Measurements from ENCODE around the gene C11orf68.
A peak's percentile ranks its signal among the peaks of the same experiment; 100 is the strongest.

C11orf68 gene

DNA sequence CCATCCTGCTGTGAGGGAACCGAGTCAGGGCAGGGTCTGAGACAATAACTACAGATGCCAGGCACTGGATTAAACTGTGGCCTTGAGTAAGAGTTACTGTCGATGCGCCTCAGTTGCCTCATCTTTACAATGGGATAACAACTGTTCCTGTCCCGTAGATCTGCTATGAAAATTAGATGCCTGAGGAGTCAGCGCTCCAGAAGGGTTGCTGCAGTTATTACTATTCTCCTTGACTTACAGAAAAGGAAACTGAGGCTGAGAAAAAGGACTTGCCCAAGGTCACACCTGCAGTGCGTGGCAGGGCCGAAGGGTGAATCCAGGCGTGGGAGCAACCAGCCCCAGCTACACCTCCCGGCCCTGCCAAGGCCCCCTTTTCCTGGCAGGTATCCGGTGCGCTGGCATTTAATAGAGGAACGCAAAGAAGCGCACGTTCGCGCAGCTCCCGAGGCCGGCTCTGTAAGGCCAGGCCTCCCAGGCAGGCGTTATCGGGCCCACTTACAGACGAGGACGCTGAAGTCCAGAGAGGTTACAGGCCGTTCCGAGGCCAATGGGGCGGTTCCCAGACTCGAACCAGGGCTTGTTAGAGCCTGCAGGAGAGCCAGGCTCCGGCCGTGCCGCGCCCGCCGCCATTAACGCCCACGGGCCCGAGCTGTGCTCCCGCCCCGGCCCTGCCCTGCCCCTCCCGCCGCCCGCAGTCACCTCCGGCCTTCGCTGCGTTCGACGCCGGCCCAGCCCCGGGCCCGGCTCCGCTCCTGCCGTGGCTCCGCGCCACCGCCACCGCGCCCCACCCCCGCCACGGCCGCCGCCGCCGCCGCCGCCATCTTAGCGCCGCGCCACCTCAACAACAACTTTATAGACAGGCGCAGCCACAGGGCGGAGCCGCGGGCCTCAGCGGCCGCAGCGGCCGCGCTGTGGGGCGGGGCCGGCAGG lies at the start of gene C11orf68:
Gene C11orf68 (minus strand): TSS at position 852 of the 930 bp plus-strand sequence. CDS start 31 bp downstream, at position 821.
- no peaks in the 10 kb centered on the region for H3K27me3 Mint-ChIP-seq (ENCODE audit: low read depth)
- peak within 1 kb of the TSS; percentile 87 for H3K27ac Mint-ChIP-seq
- no peaks in the 10 kb centered on the region for H3K9me3 Mint-ChIP-seq
- DNase-seq (ENCODE audit: low spot score), result no peak
- H3K4me1 Mint-ChIP-seq (ENCODE audit: low read depth), result peaks cover 14% of the 10 kb centered on the region
- H3K36me3 Mint-ChIP-seq (ENCODE audit: low read depth), result peaks cover 26% of the 10 kb centered on the region
- peak within 1 kb of the TSS; percentile 91 for H3K4me3 Mint-ChIP-seq

- peaks cover 55% of the 10 kb centered on the region for H3K36me3 Mint-ChIP-seq (ENCODE audit: low read depth)
- H3K9me3 Mint-ChIP-seq, result no peaks in the 10 kb centered on the region
- no peak overlapping the region for H3K27ac Mint-ChIP-seq
These were observed 48.6 kb upstream of the C11orf68 start for GRCh38 chr11:65967329-65967934.

GRCh38 chr11:65965986-65966762 lies 47.3 kb upstream of the C11orf68 start:
- no peaks in the 10 kb centered on the region for H3K27me3 Mint-ChIP-seq (ENCODE audit: low read depth)
- peaks cover 18% of the 10 kb centered on the region for H3K4me1 Mint-ChIP-seq (ENCODE audit: low read depth)
- H3K4me3 Mint-ChIP-seq, result no peak overlapping the region
- peaks cover 56% of the 10 kb centered on the region for H3K36me3 Mint-ChIP-seq (ENCODE audit: low read depth)
- H3K9me3 Mint-ChIP-seq, result no peaks in the 10 kb centered on the region
- no peak for DNase-seq (ENCODE audit: low spot score)
- no peak overlapping the region for H3K27ac Mint-ChIP-seq

More at GRCh38 chr11:65967329-65967934, 48.6 kb upstream of the C11orf68 start:
- H3K4me3 Mint-ChIP-seq, result no peak overlapping the region
- H3K4me1 Mint-ChIP-seq (ENCODE audit: low read depth), result peaks cover 14% of the 10 kb centered on the region
- no peak for DNase-seq (ENCODE audit: low spot score)
- H3K27me3 Mint-ChIP-seq (ENCODE audit: low read depth), result no peaks in the 10 kb centered on the region

DNA sequence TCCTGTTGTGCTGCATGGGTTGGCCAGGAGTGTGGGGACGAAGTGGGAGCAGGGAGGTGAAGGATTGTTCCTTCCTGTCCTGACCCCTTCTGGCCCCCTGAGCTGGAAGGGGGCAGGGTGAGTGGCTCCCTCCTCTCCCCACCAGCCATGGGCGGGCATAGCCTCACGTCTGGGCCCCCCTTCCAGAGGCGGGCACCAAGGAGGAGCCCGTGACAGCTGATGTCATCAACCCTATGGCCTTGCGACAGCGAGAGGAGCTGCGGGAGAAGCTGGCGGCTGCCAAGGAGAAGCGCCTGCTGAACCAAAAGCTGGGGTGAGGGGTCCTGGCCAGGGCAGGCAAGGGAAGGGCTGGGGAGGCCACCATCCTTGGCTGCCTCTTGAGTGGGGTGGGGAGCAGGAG lies 46.0 kb upstream of the C11orf68 start:
- H3K4me1 Mint-ChIP-seq (ENCODE audit: low read depth), result peaks cover 25% of the 10 kb centered on the region
- no peaks in the 10 kb centered on the region for H3K27me3 Mint-ChIP-seq (ENCODE audit: low read depth)
- no peaks in the 10 kb centered on the region for H3K9me3 Mint-ChIP-seq
- no peak overlapping the region for H3K27ac Mint-ChIP-seq
- peaks cover 49% of the 10 kb centered on the region for H3K36me3 Mint-ChIP-seq (ENCODE audit: low read depth)
- no peak for DNase-seq (ENCODE audit: low spot score)
- no peak overlapping the region for H3K4me3 Mint-ChIP-seq

DNA sequence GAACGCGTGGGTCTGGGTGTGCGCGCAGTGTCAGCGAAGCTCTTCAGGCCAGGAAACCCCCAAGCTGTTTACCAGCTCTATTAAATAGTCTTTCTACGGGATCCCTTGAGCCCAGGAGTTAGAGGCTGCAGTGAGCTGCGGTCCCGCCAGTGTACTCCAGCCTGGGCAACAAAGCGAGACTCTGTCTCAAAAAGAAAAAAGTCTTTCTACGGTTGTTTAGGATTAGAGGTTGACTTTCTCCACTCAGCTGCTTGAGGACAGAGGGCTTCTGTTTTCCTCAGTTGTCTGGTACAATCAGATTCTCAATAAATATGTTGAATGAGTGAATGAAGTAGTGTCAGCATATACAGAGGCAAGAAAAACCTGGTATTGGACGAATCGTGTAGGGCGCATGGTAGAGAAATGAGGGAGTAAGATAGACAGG lies 43.3 kb upstream of the C11orf68 start:
- DNase-seq (ENCODE audit: low spot score), result no peak
- Mint-ChIP-seq H3K27ac (peak overlapping the region; percentile 69), H3K36me3 (ENCODE audit: low read depth) (peaks cover 38% of the 10 kb centered on the region), H3K4me1 (ENCODE audit: low read depth) (peaks cover 36% of the 10 kb centered on the region), H3K27me3 (ENCODE audit: low read depth) (no peaks in the 10 kb centered on the region), H3K9me3 (no peaks in the 10 kb centered on the region), H3K4me3 (peak overlapping the region; percentile 82)

GRCh38 chr11:65961267-65962140 lies 42.6 kb upstream of the C11orf68 start, which contains the start of gene SART1:
Gene SART1 (plus strand): TSS chr11:65961734. CDS start chr11:65961781, 47 bp downstream.
- DNase-seq (ENCODE audit: low spot score), result peak; percentile 97
- Mint-ChIP-seq H3K4me1 (ENCODE audit: low read depth) (peaks cover 42% of the 10 kb centered on the region), H3K27ac (peak within 1 kb of the TSS; percentile 97), H3K4me3 (peak within 1 kb of the TSS; percentile 82), H3K27me3 (ENCODE audit: low read depth) (no peaks in the 10 kb centered on the region), H3K9me3 (no peaks in the 10 kb centered on the region), H3K36me3 (ENCODE audit: low read depth) (peaks cover 32% of the 10 kb centered on the region)

DNA sequence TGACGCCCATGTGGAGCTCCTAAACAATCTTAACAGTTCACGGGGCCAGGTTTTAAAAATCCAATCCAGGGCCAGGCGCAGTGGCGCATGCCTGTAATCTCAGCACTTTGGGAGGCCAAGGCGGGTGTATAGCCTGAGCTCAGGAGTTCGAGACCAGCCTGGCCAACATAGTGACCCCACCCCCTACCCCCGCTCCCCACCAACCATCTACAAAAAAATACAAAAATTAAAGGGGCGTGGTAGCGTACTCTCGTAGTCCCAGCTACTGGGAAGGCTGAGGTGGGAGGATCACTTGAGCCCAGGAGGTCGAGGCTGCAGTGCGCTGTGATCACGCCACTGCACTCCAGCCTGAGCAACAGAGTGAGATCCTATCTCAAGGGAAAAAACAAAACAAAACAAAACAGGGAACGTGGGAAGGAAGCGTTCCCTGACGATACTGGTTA lies 42.0 kb upstream of the C11orf68 start:
- Mint-ChIP-seq H3K4me3 (peak overlapping the region; percentile 82), H3K27ac (peak overlapping the region; percentile 97), H3K9me3 (no peaks in the 10 kb centered on the region), H3K27me3 (ENCODE audit: low read depth) (no peaks in the 10 kb centered on the region), H3K4me1 (ENCODE audit: low read depth) (peaks cover 44% of the 10 kb centered on the region), H3K36me3 (ENCODE audit: low read depth) (peaks cover 29% of the 10 kb centered on the region)
- no peak for DNase-seq (ENCODE audit: low spot score)

- Mint-ChIP-seq H3K27ac (peak overlapping the region; percentile 88), H3K9me3 (no peaks in the 10 kb centered on the region), H3K4me3 (no peak overlapping the region), H3K4me1 (ENCODE audit: low read depth) (peaks cover 42% of the 10 kb centered on the region), H3K36me3 (ENCODE audit: low read depth) (peaks cover 14% of the 10 kb centered on the region), H3K27me3 (ENCODE audit: low read depth) (no peaks in the 10 kb centered on the region)
- no peak for DNase-seq (ENCODE audit: low spot score)
These were observed 40.0 kb upstream of the C11orf68 start for GRCh38 chr11:65958774-65959420.

GRCh38 chr11:65958291-65958690 lies 39.4 kb upstream of the C11orf68 start:
- peak overlapping the region; percentile 88 for H3K27ac Mint-ChIP-seq
- H3K4me3 Mint-ChIP-seq, result no peak overlapping the region
- peaks cover 39% of the 10 kb centered on the region for H3K4me1 Mint-ChIP-seq (ENCODE audit: low read depth)
- peaks cover 14% of the 10 kb centered on the region for H3K36me3 Mint-ChIP-seq (ENCODE audit: low read depth)
- H3K9me3 Mint-ChIP-seq, result no peaks in the 10 kb centered on the region
- DNase-seq (ENCODE audit: low spot score), result no peak
- no peaks in the 10 kb centered on the region for H3K27me3 Mint-ChIP-seq (ENCODE audit: low read depth)

DNA sequence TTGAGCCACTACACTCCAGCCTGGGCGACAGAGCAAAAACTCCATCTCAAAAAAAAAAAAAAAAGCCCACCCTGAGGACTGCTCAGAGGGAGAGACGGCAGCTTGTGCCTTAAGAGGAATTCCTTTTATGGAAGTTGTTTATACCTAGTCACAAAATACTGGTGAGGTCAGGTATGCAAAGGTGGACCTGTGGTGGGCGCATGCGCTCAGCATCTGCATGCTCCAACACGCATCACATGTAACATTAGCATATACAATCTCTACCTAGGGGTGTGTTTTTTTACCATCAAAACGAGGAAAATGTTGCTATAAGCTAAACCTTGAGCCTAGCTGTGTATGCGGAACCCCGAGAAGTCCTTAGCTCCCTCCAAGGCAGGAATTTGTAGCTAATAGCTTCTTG lies 35.9 kb upstream of the C11orf68 start:
- Mint-ChIP-seq H3K36me3 (ENCODE audit: low read depth) (no peaks in the 10 kb centered on the region), H3K4me1 (ENCODE audit: low read depth) (peaks cover 19% of the 10 kb centered on the region), H3K4me3 (no peak overlapping the region), H3K27ac (no peak overlapping the region), H3K9me3 (no peaks in the 10 kb centered on the region), H3K27me3 (ENCODE audit: low read depth) (peaks cover 5% of the 10 kb centered on the region)
- DNase-seq (ENCODE audit: low spot score), result no peak

- DNase-seq (ENCODE audit: low spot score), result no peak
- Mint-ChIP-seq H3K4me3 (no peak overlapping the region), H3K27ac (no peak overlapping the region), H3K36me3 (ENCODE audit: low read depth) (no peaks in the 10 kb centered on the region), H3K4me1 (ENCODE audit: low read depth) (peaks cover 17% of the 10 kb centered on the region), H3K9me3 (no peaks in the 10 kb centered on the region), H3K27me3 (ENCODE audit: low read depth) (peaks cover 5% of the 10 kb centered on the region)
These were observed 34.6 kb upstream of the C11orf68 start for GRCh38 chr11:65953471-65953870.

GRCh38 chr11:65952052-65952521 lies 33.2 kb upstream of the C11orf68 start:
- H3K4me1 Mint-ChIP-seq (ENCODE audit: low read depth), result peaks cover 7% of the 10 kb centered on the region
- DNase-seq (ENCODE audit: low spot score), result no peak
- no peak overlapping the region for H3K4me3 Mint-ChIP-seq
- no peaks in the 10 kb centered on the region for H3K36me3 Mint-ChIP-seq (ENCODE audit: low read depth)
- H3K27me3 Mint-ChIP-seq (ENCODE audit: low read depth), result peaks cover 9% of the 10 kb centered on the region
- H3K9me3 Mint-ChIP-seq, result no peaks in the 10 kb centered on the region
- H3K27ac Mint-ChIP-seq, result no peak overlapping the region

Measured in T-helper 2 cell treated with Interferon-gamma antibody and Interleukin-4, amounts not matched to agents 5 μg/mL and 100 μg/mL, for 36 hours (primary cell).